Erythroblast (primary cell): ENCODE measurements around the gene HCFC1.

Experiments
- DNase-seq, 2 experiments: peaks; one replicate each; lab custom pipeline; 2025; lab: John Stamatoyannopoulos, UW
- GATA1 ChIP-seq: IDR thresholded peaks from 2 replicates; pipeline ENCODE4 v1.6.1; 2011; ENCODE audit warnings: low read depth, mild to moderate bottlenecking, control low read depth, low read length, moderate library complexity
- POLR2A ChIP-seq: IDR thresholded peaks from 2 replicates; pipeline ENCODE4 v1.6.1; 2011; ENCODE audit warnings: mild to moderate bottlenecking, low read length

The HCFC1 gene

DNA sequence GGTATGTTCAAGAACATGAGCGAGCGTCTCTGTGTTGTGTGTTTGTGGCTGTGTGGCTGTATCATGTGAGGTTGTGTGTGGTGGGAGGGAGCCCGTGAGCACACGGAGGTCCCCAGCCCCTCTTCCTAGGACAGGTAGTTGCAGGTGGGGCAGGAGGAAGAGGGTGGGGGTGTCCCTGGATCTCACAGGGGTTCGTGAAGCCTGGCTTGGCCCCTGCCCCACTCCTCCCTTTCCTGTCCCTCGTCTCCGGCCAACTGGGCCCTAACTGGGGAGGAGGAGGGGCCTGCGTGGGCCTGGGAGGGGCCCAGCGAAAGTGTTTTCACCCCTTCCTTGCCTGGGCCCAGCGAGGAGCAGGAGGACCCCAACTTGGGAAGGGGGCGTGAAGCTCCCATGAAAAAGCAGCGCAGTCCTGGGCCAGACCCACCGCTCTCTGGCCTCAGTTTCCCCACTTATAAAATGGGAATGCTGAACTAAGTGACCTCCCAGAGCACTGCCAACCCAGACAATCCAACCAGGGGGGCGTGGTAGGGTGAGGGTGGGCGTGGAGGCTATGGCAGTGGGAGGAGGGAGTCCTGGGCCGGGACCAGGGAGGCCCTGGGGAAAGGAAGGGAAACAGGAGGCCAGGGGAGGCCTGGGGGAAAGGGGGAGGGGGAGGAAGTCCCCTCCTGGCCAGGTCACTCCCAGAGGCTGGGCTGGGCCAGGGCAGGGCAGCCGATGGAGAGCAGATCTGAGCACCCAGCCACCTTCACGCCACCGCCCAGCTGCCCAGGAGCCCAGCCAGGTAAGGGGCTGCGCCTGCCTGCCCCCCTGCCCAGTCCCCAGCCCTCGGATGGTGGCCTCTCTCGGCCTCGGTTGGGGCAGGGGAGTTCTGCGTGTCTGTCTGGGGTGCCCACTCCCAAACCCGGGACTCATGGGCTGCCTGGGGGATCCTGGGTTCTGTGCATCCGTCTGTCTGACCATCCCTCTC is 67.3 kb downstream of the HCFC1 start, which contains the start of gene AVPR2:
AVPR2 (plus strand) TSS at position 683 of the 967 bp plus-strand sequence. CDS start 473 bp downstream, outside the sequence.
- TF ChIP-seq GATA1: no peak
- TF ChIP-seq POLR2A: no peak
- no peak for DNase-seq

- TF ChIP-seq POLR2A (no peak), GATA1 (no peak)
These were observed 68.2 kb downstream of the HCFC1 start for GRCh38 chrX:153903238-153903980.

GRCh38 chrX:153902385-153902784 is 69.2 kb downstream of the HCFC1 start:
- TF ChIP-seq GATA1 (no peak), POLR2A (no peak)
- DNase-seq: no peak

More at GRCh38 chrX:153903238-153903980, 68.2 kb downstream of the HCFC1 start:
- DNase-seq: no peak

DNA sequence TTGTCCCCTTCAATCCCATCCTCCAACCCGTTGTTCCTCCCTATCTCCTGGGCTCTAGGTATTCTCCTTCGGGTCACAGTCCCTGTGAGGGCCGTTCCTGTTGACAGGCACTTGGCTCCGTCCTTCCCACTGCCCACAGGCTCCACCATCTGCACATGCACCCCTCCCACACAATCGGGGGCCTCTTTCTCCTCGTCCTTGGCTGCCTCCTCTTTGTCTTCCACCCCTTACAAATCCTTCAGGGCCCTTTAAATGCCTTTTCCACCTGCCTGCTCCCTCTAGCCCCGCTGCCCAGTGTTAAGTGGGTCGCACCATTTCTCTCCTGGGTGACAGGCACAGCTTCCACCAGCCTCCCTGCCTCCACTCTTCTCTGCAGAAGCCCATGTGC is 69.9 kb downstream of the HCFC1 start:
- no peak for DNase-seq
- no peak for TF ChIP-seq GATA1

DNA sequence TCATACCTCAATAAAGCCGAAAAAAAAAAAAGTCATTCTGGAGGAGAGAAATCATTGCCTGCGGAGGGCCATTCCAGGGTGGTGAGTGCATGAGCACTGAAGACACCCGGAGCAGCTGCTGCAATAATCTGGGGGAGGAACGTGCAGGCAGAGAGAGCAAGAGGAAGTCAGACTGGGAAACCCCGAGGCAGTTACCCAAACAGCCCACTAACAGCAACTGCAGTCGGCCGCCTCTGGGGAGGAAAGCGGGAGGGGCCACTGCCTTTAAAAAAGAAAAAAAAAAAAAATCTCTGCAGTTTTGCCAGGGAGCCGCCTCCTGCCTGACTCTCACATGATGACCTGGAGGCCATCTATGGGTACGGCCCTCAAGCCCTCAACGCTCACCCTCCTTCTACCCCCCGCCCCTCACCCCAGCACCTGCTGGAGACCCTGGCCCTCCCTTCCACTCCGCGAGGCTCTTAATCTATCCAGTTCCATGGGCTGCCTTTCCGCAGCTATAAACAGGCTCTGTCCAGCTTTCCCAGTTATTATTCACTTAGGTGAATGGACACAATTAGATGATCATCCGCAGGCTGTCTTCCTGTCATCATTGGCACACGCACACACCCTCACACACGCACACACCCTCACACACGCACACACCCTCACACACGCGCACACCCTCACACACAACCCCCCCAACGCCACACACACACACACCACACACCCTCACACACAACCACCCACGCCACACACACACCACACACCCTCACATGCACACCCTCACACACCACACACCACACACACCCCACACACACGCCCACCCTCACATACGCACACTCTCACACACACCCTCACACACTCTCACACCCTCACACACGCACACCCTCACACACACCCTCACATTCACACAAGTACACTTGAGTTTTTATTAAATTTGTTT is 70.5 kb downstream of the HCFC1 start:
- DNase-seq: no peak
- TF ChIP-seq GATA1: no peak
- TF ChIP-seq POLR2A: no peak

GRCh38 chrX:153897899-153898298 is 73.7 kb downstream of the HCFC1 start:
- peak; percentile 80 to 92 for DNase-seq
- TF ChIP-seq POLR2A: no peak
- peak; percentile 44 for TF ChIP-seq GATA1
